ENCODE measurements around the gene SCUBE1. TPM values are rescaled to one million over a fixed set of nuclear protein-coding genes. Genes with fewer than 3 reads are reported as not detected.

The SCUBE1 gene
- polyA plus RNA-seq, 1 experiment: not detected

DNA sequence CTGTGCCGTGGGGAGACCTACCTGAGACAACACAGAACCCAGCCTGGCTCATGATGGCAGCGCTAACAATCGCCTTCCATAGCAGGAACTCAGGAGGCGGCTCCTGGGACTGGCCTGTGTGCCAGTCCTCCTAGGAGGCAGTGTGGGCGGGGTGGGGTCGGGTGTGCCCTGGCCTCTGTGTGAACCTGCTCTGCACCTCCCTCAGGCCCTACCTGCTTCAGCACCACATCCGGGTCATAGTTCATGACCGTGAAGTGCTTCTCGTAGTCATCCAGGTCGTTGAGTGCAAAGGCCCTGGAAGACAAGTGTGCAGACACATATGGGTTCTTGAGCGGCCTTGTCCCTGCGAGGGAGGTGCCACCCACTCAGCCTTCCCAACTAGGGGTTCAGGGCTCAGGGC lies 171.6 kb downstream of the SCUBE1 start:
- ChIA-PET POLR2A (no interaction called here), CTCF (no interaction called here)
- Histone ChIP-seq H3K36me3 (ENCODE audit: control insufficient read depth, insufficient read depth, low read length) (peaks cover 30% of the 10 kb centered on the region), H3K27me3 (ENCODE audit: control insufficient read depth, insufficient read depth, low read length) (no peaks in the 10 kb centered on the region), H3K4me3 (ENCODE audit: low read depth, low read length) (no peak overlapping the region)
- no peak for DNase-seq (ENCODE audit: low read depth)
- no peak for TF ChIP-seq CTCF (IDR thresholded peaks at IDR 0.05; ENCODE audit: insufficient read depth, low read depth, low read length)

DNA sequence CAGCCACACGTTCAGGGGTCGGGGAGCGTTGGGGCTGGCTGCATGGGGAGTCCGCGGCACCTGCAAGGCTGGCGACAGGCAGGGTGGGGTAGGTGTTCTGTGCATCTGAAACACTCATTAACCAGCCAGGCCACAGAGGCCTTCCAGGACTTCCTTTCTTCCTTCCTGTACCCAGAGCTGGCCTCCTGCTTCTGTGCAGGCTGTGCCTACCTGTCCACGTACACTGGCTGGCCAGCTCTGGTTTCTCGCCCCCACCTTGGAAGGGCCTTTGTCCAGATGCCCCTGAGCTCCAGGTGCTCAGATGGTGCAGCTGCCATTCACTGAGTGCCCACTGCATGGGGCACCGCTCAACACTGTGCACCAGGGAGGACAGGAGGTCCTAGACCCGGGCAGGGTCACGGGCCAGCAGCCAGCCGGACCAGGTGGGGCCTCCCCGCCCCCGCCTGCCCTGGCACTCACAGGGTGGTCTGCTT lies 172.1 kb downstream of the SCUBE1 start:
- no peaks in the 10 kb centered on the region for H3K27me3 ChIP-seq (ENCODE audit: control insufficient read depth, insufficient read depth, low read length)
- no peak for TF ChIP-seq CTCF (IDR thresholded peaks at IDR 0.05; ENCODE audit: insufficient read depth, low read depth, low read length)
- H3K36me3 ChIP-seq (ENCODE audit: control insufficient read depth, insufficient read depth, low read length): peaks cover 30% of the 10 kb centered on the region
- H3K4me3 ChIP-seq (ENCODE audit: low read depth, low read length): no peak overlapping the region
- ChIA-PET POLR2A (no interaction called here), CTCF (interaction anchor here (1.5 kb wide), 1 partner anchor 32 kb away, joined by 3 read pairs; no protein-coding TSS in a partner anchor)
- no peak for DNase-seq (ENCODE audit: low read depth)

GRCh38 chr22:43170131-43170480 lies 173.1 kb downstream of the SCUBE1 start:
- Histone ChIP-seq H3K4me3 (ENCODE audit: low read depth, low read length) (no peak overlapping the region), H3K27me3 (ENCODE audit: control insufficient read depth, insufficient read depth, low read length) (no peaks in the 10 kb centered on the region), H3K36me3 (ENCODE audit: control insufficient read depth, insufficient read depth, low read length) (peaks cover 32% of the 10 kb centered on the region)
- POLR2A ChIA-PET: no interaction called here
- DNase-seq (ENCODE audit: low read depth): no peak
- no peak for TF ChIP-seq CTCF (IDR thresholded peaks at IDR 0.05; ENCODE audit: insufficient read depth, low read depth, low read length)
- CTCF ChIA-PET: interaction anchor here (1.5 kb wide), 1 partner anchor 31 kb away, joined by 3 read pairs; no protein-coding TSS in a partner anchor

DNA sequence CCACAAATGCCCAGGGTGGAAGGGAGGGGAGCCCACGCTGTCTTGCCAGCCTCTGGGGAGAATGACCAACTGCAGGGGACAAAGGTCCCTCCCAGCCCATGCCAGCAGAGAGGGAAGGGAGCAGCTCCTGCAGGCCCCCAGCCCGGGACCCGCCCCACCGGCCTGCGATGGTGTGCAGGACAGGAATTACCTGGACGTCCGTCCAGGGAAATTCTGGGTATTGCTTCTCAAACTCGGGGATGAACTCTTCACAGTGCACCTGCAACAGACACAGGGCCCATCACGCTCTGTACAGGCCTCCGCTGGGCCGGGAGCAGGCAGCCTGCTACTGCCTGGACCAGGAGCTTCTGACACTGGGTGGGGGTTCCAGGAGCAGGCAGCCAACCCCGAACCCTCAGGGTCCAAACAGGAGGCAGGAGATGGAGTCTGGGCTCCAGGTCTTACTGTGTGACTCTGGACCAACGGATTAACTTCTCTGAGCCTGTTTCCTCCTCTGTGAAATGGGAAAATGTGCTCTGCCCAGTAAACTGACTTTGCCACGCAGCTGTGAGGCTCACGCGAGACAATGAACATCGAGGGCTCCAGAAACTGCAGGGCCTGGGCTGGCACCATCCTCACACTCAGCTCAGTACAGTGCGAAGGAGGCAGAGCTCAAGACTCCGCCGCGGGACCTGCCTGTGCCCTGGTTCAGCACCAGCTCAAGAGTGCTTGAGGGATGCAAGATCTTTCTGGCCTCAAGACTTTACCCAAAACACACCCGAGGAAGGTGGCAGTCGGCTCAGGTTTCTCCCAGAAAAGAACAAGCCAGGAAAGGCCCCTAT lies 173.7 kb downstream of the SCUBE1 start:
- ChIA-PET CTCF (interaction anchor here (1.5 kb wide), 1 partner anchor 31 kb away, joined by 3 read pairs; no protein-coding TSS in a partner anchor), POLR2A (no interaction called here)
- Histone ChIP-seq H3K4me3 (ENCODE audit: low read depth, low read length) (no peak overlapping the region), H3K27me3 (ENCODE audit: control insufficient read depth, insufficient read depth, low read length) (no peaks in the 10 kb centered on the region), H3K36me3 (ENCODE audit: control insufficient read depth, insufficient read depth, low read length) (peaks cover 30% of the 10 kb centered on the region)
- TF ChIP-seq CTCF (IDR thresholded peaks at IDR 0.05; ENCODE audit: insufficient read depth, low read depth, low read length): no peak
- no peak for DNase-seq (ENCODE audit: low read depth)

GRCh38 chr22:43168471-43169309 lies 174.5 kb downstream of the SCUBE1 start:
- ChIA-PET POLR2A (no interaction called here), CTCF (no interaction called here)
- peak; percentile 29 for DNase-seq (ENCODE audit: low read depth)
- Histone ChIP-seq H3K27me3 (ENCODE audit: control insufficient read depth, insufficient read depth, low read length) (no peaks in the 10 kb centered on the region), H3K36me3 (ENCODE audit: control insufficient read depth, insufficient read depth, low read length) (peaks cover 23% of the 10 kb centered on the region), H3K4me3 (ENCODE audit: low read depth, low read length) (no peak overlapping the region)
- TF ChIP-seq CTCF (IDR thresholded peaks at IDR 0.05; ENCODE audit: insufficient read depth, low read depth, low read length): no peak

Data from BJ (cell line).